IPS-20b (cell line): ENCODE results near the gene IL21R.

Source experiments
- H3K27ac ChIP-seq: one replicate; pipeline ENCODE4 v1.5.1; 2013; ENCODE audit warnings: low read length
- H3K27me3 ChIP-seq: 2 replicates; pipeline ENCODE4 v1.6.1; 2013; ENCODE audit warnings: mild to moderate bottlenecking, low read length, inconsistent platforms; ENCODE audit not compliant: insufficient read depth
- H3K36me3 ChIP-seq: 2 replicates; pipeline ENCODE4 v1.6.1; 2013; ENCODE audit warnings: low read depth, mild to moderate bottlenecking, inconsistent platforms, low read length, moderate library complexity; ENCODE audit not compliant: insufficient read depth
- H3K4me1 ChIP-seq: 2 replicates; pipeline ENCODE4 v1.6.1; 2013; ENCODE audit warnings: mild to moderate bottlenecking, control low read depth, inconsistent platforms, low read length, moderate library complexity; ENCODE audit not compliant: insufficient read depth
- H3K4me3 ChIP-seq: 2 replicates; pipeline ENCODE4 v1.5.1; 2013; ENCODE audit warnings: mild to moderate bottlenecking, low read length, inconsistent platforms
- H3K9ac ChIP-seq: 2 replicates; pipeline ENCODE4 v1.6.1; 2013; ENCODE audit warnings: low read depth, mild to moderate bottlenecking, inconsistent platforms, low read length, moderate library complexity
- H3K9me3 ChIP-seq: 2 replicates; pipeline ENCODE4 v1.6.1; 2013; ENCODE audit warnings: mild to moderate bottlenecking, low read depth, low read length, inconsistent platforms; ENCODE audit not compliant: insufficient read depth

Gene IL21R

DNA sequence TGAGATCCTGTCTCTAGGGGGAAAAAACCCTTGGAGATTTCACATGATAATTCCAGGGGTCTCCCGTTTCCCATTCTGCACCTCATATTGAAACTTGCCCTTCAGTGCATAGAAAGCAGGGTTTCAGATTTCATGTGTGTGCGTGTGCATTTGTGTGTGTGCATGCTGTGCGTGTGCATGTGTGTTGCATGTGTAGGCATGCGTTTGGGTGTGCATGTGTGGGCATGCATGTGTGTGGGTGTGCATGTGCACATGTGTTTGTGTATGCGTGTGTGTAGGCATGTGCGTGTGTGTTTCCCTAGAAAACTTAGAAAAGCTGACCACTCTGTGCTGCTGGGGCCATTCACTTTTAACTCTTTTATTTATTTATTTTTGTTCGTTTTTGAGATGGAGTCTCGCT, 40.0 kb downstream of the IL21R start:
- H3K9ac ChIP-seq: no peak overlapping the region
- H3K9me3 ChIP-seq: peaks cover 16% of the 10 kb centered on the region
- no peaks in the 10 kb centered on the region for H3K36me3 ChIP-seq

DNA sequence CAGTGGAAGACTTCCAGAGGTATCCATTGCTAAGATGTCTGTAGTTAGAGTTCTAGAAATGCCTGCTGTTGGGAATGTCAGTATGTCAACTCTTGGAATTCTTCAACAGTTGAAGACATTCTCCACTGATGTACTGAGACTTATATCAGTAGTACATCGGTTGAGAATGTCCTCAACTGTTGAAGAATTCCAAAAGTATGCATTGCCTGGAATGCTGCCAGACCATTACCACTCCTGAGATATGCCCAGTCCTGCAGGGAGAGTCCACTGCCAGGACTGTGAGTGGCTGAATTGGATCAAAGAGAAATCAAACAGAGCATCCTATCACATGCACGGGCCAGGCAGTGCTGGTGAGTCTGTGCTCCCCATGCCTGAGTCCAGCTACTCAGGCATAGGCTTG, 42.0 kb downstream of the IL21R start:
- Histone ChIP-seq H3K9ac (no peak overlapping the region), H3K27me3 (no peaks in the 10 kb centered on the region), H3K27ac (no peak overlapping the region), H3K4me3 (no peak overlapping the region), H3K9me3 (peaks cover 16% of the 10 kb centered on the region), H3K4me1 (no peaks in the 10 kb centered on the region), H3K36me3 (no peaks in the 10 kb centered on the region)

More for the DNA sequence above, 40.0 kb downstream of the IL21R start:
- H3K4me1 ChIP-seq: no peaks in the 10 kb centered on the region
- H3K4me3 ChIP-seq: no peak overlapping the region
- no peaks in the 10 kb centered on the region for H3K27me3 ChIP-seq
- H3K27ac ChIP-seq: no peak overlapping the region

- Histone ChIP-seq H3K9ac (no peak overlapping the region), H3K4me3 (no peak overlapping the region), H3K36me3 (no peaks in the 10 kb centered on the region), H3K9me3 (peaks cover 16% of the 10 kb centered on the region), H3K27ac (no peak overlapping the region), H3K27me3 (no peaks in the 10 kb centered on the region), H3K4me1 (no peaks in the 10 kb centered on the region)
These were observed 42.5 kb downstream of the IL21R start for GRCh38 chr16:27444470-27444869.

DNA sequence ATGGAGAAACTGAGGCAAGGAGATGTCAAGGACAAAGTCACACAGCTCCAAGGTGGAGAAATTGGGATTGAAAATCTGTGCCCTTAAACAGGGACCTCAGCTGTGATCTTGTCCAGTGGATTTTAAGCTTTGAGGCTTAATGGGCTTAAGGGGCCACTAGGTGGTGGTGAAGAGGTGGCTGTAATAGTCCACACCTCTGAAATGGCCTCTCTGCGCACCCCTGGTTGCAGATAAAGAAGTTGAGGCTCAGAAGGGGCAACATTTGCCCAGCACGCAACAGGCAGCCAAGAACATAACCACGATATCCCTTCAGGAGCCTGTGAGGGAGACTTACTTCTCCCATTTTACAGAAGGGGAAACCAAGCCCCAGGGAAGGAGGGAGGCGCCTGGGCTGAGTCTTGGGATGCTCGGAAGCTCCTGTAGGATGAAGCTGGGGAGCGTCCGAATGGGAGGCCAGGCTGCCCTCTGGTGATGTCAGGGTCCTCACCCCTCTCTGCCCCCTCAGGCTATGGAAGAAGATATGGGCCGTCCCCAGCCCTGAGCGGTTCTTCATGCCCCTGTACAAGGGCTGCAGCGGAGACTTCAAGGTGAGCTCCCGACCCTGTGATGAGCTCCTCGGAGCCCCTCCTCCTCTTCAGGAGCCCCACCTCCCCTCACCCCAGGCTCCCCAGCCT, 43.7 kb downstream of the IL21R start:
- H3K9me3 ChIP-seq: peaks cover 16% of the 10 kb centered on the region
- no peaks in the 10 kb centered on the region for H3K36me3 ChIP-seq
- H3K27ac ChIP-seq: no peak overlapping the region

DNA sequence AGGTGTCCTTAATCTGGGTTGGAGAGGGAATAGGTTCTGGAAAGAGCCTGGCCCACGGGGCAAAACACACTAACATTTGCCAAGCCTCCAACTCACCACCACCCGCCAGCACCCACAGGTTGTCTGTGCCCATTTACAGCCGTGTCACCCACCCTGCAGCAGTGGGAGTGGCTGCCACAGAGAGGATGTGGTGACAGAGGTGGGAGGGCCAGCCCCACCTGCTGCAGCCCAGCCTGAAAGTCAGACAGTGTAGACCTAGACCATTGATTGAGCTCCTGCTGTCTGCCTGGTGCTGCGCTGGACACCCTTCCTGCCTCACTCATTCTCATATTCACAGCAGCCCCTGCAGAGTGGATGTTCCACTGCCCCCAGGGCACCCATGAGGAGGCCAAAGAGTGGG, 44.7 kb downstream of the IL21R start:
- H3K9me3 ChIP-seq: peaks cover 16% of the 10 kb centered on the region
- H3K4me3 ChIP-seq: no peak overlapping the region
- H3K27me3 ChIP-seq: no peaks in the 10 kb centered on the region
- no peak overlapping the region for H3K9ac ChIP-seq
- no peaks in the 10 kb centered on the region for H3K4me1 ChIP-seq
- no peaks in the 10 kb centered on the region for H3K36me3 ChIP-seq
- no peak overlapping the region for H3K27ac ChIP-seq

More for the DNA sequence above, 43.7 kb downstream of the IL21R start:
- no peaks in the 10 kb centered on the region for H3K27me3 ChIP-seq
- H3K4me1 ChIP-seq: no peaks in the 10 kb centered on the region
- H3K4me3 ChIP-seq: no peak overlapping the region
- H3K9ac ChIP-seq: no peak overlapping the region

GRCh38 chr16:27447301-27447700, 45.3 kb downstream of the IL21R start:
- H3K9ac ChIP-seq: no peak overlapping the region
- no peak overlapping the region for H3K27ac ChIP-seq

DNA sequence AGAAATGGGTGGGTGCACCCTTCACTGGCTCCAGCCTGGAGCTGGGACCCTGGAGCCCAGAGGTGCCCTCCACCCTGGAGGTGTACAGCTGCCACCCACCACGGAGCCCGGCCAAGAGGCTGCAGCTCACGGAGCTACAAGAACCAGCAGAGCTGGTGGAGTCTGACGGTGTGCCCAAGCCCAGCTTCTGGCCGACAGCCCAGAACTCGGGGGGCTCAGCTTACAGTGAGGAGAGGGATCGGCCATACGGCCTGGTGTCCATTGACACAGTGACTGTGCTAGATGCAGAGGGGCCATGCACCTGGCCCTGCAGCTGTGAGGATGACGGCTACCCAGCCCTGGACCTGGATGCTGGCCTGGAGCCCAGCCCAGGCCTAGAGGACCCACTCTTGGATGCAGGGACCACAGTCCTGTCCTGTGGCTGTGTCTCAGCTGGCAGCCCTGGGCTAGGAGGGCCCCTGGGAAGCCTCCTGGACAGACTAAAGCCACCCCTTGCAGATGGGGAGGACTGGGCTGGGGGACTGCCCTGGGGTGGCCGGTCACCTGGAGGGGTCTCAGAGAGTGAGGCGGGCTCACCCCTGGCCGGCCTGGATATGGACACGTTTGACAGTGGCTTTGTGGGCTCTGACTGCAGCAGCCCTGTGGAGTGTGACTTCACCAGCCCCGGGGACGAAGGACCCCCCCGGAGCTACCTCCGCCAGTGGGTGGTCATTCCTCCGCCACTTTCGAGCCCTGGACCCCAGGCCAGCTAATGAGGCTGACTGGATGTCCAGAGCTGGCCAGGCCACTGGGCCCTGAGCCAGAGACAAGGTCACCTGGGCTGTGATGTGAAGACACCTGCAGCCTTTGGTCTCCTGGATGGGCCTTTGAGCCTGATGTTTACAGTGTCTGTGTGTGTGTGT, 46.8 kb downstream of the IL21R start:
- peaks cover 15% of the 10 kb centered on the region for H3K9me3 ChIP-seq
- no peak overlapping the region for H3K27ac ChIP-seq
- H3K36me3 ChIP-seq: no peaks in the 10 kb centered on the region
- no peak overlapping the region for H3K9ac ChIP-seq
- H3K27me3 ChIP-seq: no peaks in the 10 kb centered on the region
- no peak overlapping the region for H3K4me3 ChIP-seq
- no peaks in the 10 kb centered on the region for H3K4me1 ChIP-seq

More at GRCh38 chr16:27447301-27447700, 45.3 kb downstream of the IL21R start:
- no peaks in the 10 kb centered on the region for H3K36me3 ChIP-seq
- no peak overlapping the region for H3K4me3 ChIP-seq
- no peaks in the 10 kb centered on the region for H3K4me1 ChIP-seq
- no peaks in the 10 kb centered on the region for H3K27me3 ChIP-seq
- H3K9me3 ChIP-seq: peaks cover 16% of the 10 kb centered on the region

DNA sequence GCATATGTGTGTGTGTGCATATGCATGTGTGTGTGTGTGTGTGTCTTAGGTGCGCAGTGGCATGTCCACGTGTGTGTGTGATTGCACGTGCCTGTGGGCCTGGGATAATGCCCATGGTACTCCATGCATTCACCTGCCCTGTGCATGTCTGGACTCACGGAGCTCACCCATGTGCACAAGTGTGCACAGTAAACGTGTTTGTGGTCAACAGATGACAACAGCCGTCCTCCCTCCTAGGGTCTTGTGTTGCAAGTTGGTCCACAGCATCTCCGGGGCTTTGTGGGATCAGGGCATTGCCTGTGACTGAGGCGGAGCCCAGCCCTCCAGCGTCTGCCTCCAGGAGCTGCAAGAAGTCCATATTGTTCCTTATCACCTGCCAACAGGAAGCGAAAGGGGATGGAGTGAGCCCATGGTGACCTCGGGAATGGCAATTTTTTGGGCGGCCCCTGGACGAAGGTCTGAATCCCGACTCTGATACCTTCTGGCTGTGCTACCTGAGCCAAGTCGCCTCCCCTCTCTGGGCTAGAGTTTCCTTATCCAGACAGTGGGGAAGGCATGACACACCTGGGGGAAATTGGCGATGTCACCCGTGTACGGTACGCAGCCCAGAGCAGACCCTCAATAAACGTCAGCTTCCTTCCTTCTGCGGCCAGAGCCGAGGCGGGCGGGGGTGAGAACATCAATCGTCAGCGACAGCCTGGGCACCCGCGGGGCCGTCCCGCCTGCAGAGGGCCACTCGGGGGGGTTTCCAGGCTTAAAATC, 47.6 kb downstream of the IL21R start:
- Histone ChIP-seq H3K36me3 (no peaks in the 10 kb centered on the region), H3K9ac (no peak overlapping the region), H3K4me3 (no peak overlapping the region), H3K9me3 (peaks cover 6% of the 10 kb centered on the region), H3K27ac (no peak overlapping the region), H3K27me3 (no peaks in the 10 kb centered on the region), H3K4me1 (no peaks in the 10 kb centered on the region)

DNA sequence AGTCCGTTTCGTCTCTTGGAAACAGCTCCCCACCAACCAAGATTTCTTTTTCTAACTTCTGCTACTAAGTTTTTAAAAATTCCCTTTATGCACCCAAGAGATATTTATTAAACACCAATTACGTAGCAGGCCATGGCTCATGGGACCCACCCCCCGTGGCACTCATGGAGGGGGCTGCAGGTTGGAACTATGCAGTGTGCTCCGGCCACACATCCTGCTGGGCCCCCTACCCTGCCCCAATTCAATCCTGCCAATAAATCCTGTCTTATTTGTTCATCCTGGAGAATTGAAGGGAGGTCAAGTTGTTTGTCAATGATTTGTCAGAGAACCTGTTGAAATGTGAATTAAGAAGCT, 48.2 kb downstream of the IL21R start:
- H3K9ac ChIP-seq: no peak overlapping the region
- H3K27ac ChIP-seq: no peak overlapping the region
- H3K36me3 ChIP-seq: no peaks in the 10 kb centered on the region

GRCh38 chr16:27452569-27453493, 50.9 kb downstream of the IL21R start:
- H3K36me3 ChIP-seq: no peaks in the 10 kb centered on the region
- no peaks in the 10 kb centered on the region for H3K4me1 ChIP-seq
- H3K27ac ChIP-seq: no peak overlapping the region
- H3K27me3 ChIP-seq: no peaks in the 10 kb centered on the region
- no peaks in the 10 kb centered on the region for H3K9me3 ChIP-seq
- H3K4me3 ChIP-seq: no peak overlapping the region
- no peak overlapping the region for H3K9ac ChIP-seq

More for the DNA sequence above, 48.2 kb downstream of the IL21R start:
- Histone ChIP-seq H3K9me3 (peaks cover under 1% of the 10 kb centered on the region; the same call in 1 of the 2 replicates), H3K4me3 (no peak overlapping the region), H3K4me1 (no peaks in the 10 kb centered on the region), H3K27me3 (no peaks in the 10 kb centered on the region)

- Histone ChIP-seq H3K36me3 (no peaks in the 10 kb centered on the region), H3K4me1 (no peaks in the 10 kb centered on the region), H3K27me3 (no peaks in the 10 kb centered on the region), H3K9me3 (no peaks in the 10 kb centered on the region), H3K27ac (no peak overlapping the region), H3K9ac (no peak overlapping the region), H3K4me3 (no peak overlapping the region)
These were observed 51.5 kb downstream of the IL21R start for GRCh38 chr16:27453494-27453825.
